Sciatic nerve (tissue), 2 donors: Measurements from ENCODE around the gene NEK9. TPM values are rescaled to one million over a fixed set of nuclear protein-coding genes. Genes with fewer than 3 reads are reported as not detected.

Source experiments
- ATAC-seq: fragments of 200-7000 bp; cut with Tn5 transposase; one replicate; pipeline ENCODE4 v1.9.1; 2020; ENCODE audit warnings: mild to moderate bottlenecking, moderate library complexity
- DNase-seq: peaks from one replicate; pipeline ENCODE4 v3.0.0-alpha.2; 2020; ENCODE audit warnings: low spot score
- intact Hi-C: fragments of 100-400 bp; cut with DNase I; formaldehyde crosslinking; loops from one replicate; pipeline ENCODE4 v1.14.2; 2022
- total RNA-seq: library from RNA; stranded (reverse); fragmentation: NEBNext Ultra II Directional; extraction: Animal tissue kit (Norgen Biotek cat#: 25700); gene quantifications from one replicate; pipeline ENCODE4 v1.2.1, GENCODE V29; 2021
- donor health status: DM: no; HTN: no; CAD: no.
- donor health status: DM: no; HTN: no; CAD: no.

Gene NEK9
- total RNA-seq, 1 donor from 2014 or later = 111 TPM

DNA sequence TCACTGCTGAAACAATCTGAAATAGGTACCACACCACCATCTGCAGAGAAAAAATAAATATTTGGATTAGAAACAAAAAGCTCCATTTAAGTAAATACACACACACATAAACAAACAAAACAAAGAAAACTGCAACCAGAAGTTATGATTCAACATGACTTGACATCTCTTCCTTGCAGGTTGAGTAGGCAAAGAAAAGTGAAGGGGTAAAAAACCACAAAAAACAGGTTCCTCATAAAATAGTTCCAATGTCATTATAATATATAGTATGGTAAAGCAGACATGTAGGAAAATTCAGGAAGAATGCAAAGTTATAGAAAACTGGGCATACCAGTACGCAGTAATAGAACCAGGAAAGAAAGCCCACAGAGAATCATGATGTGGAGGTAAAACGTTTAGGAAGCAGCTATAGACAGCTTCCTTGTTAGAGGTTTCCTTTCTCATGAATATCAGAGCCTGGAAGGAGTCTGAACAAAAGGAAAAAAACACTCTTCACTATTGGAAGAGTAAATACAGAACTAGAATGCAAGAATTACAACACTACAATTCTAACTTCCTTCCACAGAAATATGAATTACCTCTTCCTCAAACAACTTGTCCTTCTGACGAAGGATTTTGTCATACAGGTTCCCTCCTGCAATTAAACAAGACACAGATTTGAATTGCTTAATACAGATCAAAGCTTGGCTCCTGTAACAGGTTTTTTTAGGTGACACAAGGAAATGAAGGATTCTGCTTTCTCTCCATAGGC lies 6.1 kb downstream of the NEK9 start:
- intact Hi-C loops = no loop called here
- ATAC-seq (no peak), DNase-seq (no peak)

DNA sequence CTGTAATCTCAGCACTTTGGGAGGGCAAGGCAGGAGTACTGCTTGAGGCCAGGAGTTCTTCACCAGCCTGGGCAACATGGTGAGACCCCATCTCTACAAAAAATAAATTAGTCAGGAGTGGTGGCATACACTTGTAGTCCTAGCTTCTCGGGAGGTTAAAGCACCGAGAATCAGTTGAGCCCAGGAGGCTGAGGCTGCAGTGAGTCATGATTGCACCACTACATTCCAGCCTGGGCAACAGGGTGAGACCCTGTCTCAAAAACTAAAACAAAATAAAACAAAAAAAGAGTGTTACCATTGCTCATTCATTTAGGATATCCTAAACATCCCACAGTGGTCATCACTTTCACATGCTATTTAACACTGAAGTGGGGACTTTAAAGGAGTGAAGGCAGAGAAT lies 7.8 kb downstream of the NEK9 start:
- DNase-seq = no peak
- no peak for ATAC-seq
- intact Hi-C loops = no loop called here

DNA sequence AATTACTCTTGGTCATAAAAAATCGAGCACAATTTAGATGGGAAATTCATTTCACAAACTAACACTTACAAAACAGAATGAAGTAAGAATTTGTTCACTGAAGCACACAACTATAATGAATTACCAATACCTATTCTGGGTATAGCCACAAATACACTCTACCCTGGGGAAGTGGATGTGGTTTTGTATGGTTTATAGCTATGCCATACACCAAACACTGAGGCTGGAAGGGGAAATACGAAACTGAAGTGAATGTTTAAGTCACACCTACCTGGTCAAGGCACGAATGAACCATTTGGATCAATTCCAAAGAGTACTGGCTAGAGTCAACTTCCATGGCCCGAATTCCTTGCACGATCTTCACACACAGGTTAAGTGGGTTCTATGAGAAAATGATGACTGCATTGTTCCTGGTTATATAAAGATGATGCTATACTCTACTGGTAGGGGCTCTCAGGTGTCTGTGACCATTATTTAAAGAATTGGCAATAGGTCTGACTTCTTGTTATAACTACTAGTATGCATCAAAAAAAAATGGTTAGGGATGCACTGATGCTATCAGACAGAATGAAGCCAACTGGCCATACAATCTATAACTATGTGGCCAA lies 12.8 kb downstream of the NEK9 start:
- intact Hi-C loops = no loop called here
- ATAC-seq (no peak), DNase-seq (no peak)

DNA sequence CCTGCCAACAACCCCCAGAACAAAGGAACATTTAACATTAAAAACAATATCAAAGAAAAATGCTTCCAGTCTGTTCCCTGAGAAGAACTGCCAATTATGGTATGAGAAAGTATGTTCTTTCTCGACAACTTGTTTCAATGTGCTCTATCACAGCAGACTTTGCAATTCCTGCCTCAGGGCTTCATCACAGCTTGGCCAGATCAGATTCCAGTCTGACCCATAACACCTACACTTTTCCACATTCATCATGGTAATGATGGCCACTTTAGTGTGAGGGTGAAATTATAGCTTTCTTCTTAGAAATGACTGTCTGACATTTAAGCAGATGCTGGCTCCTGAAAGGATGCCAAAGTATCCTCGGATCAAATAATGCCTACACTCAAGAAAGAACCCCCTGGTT lies 17.0 kb downstream of the NEK9 start:
- intact Hi-C loops = no loop called here
- DNase-seq (no peak), ATAC-seq (no peak)

DNA sequence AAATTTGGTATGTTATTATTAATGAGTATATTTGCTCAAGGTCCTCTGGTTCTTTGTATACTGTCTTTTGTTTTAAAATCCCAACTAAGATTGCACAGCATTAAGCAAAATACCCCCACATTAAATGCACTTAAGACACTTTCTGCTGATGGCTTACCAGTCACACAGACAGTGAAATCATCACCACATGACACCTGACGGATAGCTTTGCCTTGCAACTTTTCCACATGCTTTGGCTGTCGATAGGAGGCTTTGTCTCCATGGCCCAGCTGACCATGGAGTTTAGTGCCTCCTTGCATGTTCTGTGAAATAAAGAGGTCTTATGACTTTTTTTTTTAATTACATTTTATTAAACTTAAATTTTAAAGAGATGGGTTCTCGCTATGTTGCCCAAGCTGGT lies 19.7 kb downstream of the NEK9 start:
- no peak for ATAC-seq
- DNase-seq = no peak
- intact Hi-C loops = no loop called here

DNA sequence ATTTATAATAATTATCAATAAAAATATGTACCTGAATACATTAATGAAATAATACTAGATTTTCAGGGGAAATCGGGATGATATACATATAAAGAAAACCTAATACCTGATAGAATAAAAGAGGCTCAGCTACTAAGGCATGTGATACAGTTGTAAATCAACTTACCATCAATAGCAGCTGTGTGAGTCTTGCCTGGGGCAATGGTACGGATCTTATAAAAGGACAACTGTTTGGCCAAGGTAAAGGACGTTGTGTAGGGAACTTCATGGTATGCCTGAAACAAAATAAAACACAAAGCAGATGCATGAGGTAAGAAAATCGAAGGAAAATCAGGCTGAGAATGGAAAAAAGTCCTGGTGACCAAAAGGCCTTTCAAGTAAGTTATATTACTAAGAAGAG lies 25.4 kb downstream of the NEK9 start:
- DNase-seq = no peak
- no peak for ATAC-seq
- intact Hi-C loops = no loop called here

DNA sequence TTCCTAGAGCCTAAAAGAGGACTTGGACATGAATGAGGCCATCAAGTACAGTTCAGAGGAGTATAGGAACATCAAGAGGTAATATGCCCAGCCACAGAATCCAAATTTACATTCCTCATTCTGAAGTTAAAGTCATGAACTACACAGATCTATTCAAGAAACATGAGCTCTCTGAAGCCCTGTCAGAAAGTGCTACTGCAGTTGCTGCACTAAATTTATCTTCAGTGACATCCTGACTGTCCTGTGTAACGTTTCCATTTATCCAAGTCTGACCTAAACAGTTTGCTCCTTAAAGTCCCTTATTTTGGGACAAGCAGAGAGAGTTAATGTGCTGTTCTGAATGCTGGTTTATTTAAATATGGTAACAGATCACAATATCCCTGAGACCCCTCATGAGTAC lies 28.2 kb downstream of the NEK9 start:
- ATAC-seq (no peak), DNase-seq (no peak)
- intact Hi-C loops = no loop called here

DNA sequence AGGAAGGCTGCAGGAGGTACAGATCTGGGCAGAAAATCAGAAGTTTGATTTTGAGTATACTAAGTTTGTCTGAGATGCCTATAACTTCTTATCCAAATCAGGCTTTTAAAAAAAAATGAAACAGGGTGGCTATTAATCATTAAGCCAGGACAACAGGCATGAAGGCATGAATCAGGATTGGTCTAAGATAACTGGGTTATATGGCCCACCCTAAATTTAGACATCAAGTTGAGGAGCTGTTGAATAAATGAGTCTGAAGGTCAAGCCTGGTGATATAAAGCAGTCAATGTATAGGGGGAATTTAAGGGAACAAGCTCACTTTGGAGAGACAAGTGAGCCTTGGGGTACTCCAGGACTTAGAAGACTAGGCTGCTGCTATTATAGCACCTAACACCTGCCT lies 28.6 kb downstream of the NEK9 start:
- intact Hi-C loops = no loop called here
- DNase-seq (no peak), ATAC-seq (no peak)

DNA sequence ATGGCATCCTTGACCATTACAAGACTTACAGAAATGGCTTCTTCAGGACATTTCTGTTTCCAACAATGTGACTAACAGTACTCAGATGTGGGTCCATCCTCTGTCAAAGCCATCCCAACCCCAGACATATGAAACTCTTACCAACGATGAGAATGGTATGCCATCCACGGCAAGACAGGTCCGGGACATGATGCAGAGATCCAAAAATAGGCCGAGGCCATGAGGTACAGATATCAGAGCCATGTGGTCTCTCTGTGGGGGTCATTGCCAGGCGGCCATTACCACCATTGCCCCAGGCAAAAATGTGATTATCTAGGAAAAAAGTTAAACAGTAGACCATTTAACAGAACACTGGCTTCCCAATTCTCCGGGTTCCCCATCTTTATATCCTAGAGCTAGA lies 29.9 kb downstream of the NEK9 start:
- ATAC-seq (no peak), DNase-seq (no peak)
- intact Hi-C loops = no loop called here

DNA sequence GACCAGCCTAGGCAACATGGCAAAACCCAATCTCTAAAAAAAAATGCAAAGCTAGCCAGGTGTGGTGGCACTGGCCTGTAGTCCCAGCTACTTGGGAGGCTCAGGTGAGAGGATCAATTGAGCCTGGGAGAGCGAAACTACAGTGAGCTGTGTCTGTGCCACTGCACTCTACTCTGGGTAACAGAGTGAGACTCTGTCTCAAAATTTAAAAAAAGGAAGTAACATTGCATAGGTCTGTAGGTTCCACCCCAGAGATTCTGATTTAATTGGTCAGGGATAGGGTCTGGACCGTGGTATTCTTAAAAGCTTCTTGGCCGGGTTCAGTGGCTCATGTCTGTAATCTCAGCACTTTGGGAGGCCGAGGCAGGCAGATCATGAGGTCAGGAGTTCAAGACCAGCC lies 31.2 kb downstream of the NEK9 start:
- ATAC-seq (no peak), DNase-seq (no peak)
- intact Hi-C loops = no loop called here

DNA sequence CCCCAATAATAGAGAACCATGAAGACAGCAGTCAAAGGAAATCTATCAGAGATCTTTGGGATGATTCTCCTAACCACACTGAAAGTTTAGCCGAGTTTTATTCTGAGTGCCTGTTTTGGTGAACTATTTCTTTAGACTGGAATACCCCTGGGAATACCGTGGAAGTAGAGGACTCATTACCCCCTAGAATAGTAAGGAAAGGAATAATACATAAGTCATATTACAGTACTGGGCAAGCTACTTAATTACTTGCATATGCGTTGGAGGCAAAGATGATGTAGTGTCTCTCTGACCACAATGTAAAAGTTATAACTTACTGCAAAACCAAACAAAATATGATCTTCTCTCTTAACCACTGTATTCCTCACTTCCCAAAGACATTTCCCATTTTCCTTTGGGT lies 32.0 kb downstream of the NEK9 start:
- no peak for DNase-seq
- intact Hi-C loops = no loop called here
- no peak for ATAC-seq

DNA sequence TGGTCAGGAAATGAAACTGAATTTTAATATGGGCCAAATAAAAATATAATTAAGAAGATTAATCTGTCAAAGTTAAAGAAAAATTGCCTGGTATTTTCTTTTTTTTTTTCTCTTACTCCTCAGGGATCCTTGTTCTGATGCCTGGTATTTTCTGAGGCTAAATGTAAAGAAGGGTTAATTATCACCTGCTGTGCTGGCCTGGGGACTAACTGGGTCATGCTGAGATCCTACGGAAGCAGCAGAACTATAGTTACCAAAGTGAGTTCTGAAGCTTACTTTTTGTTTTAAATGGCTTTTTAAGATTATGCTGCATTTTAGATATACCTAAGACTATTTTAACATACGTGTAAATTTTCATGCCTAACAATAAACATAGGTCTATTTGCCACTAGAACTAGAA lies 34.1 kb downstream of the NEK9 start:
- no peak for DNase-seq
- ATAC-seq = no peak
- intact Hi-C loops = no loop called here

DNA sequence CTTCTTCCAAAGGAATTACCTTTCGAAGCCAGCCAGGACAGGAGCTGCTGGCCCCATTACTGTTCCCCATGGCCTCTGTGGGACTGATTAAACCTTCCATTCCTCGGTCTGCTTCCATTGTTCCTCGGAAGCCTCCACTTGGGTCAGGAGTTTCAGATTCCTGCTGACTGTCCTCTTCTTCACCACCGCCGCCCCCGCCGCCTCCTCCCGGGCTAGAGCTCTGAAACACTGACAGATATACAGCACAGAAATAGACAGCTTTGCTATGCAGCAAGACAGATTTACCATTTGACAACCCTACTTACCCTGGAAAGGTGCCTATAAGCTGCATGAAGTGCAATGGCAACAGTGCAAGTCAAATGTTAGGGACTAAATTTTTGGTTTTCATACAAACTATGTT lies 35.6 kb downstream of the NEK9 start:
- intact Hi-C loops = no loop called here
- ATAC-seq = no peak
- DNase-seq = no peak

DNA sequence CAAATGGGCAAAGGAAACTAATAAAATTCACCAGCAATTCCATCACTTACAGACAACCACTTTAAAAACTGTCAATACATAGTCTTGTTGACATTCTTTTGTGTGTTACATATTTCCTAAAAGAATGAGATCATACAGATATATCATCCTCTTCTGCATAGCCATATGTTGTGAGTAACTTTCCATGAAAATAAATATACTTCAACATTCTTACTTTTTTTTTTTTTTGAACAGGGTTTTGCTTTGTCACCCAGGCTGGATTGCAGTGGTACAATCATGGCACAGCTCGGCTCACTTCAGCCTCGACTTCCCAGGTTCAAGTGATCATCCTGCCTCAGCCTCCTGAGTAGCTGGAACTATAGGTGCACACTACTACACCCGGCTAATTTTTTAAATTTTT lies 36.5 kb downstream of the NEK9 start:
- intact Hi-C loops = no loop called here
- ATAC-seq (no peak), DNase-seq (no peak)

DNA sequence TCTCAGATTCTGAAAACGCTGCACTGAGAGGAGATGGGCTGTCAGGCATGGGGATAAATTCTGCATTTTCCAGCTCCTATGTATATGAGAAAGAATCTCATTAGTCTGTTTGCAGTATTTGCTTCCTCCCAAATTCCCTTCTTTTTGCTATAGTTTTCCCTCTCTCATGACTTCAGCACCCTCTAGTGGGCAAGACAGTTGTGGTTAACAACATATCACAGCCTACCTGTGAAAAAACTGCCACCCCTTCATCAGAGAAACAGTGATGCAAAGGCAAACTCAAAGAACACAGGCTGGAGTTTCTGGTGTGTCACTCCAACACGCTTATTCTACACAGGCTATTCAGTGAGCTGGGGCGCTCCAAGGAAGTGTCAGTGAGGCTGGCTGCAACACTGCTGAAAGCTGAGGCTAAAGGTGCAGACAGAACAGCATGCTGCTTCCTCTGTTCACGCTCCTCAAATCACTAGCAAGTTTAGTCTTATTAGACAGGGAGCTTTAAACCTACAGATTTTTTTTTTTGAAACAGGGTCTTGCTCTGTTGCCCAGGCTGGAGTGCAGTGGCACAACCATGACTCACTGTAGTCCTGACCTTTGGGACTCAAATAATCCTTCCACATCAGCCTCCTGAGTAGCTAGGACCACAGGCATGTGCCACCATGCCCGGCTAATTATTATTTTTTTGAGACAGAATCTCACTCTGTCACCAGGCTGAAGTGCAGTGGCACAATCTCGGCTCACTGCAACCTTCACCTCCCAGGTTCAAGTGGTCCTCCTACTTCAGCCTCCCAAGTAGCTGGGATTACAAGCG lies 38.1 kb downstream of the NEK9 start:
- ATAC-seq (peak; percentile 84), DNase-seq (no peak)
- intact Hi-C loops = loop anchor here (10.0 kb wide), 2 partner anchors 144 to 174 kb away; no protein-coding TSS in a partner anchor

DNA sequence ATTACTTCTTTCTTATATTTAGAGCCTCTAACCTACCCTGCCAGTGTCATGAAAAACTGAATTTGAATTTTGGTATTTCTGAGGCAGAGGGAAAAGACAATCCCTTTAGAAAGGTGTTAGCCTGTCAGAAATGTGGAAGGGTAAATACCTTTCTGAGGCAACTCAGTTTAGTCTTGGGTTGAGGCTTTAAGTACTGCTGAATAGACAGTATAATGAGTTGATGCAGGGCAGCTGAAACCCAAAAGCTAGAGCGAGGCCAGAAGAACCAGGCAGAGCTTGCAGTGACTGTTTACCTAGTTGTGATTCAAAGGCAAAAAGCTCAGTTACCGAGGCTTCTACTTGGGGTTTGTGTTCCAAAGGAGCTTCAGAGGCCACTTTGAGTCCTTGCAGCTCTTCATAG lies 38.7 kb downstream of the NEK9 start:
- intact Hi-C loops = loop anchor here (10.0 kb wide), 2 partner anchors 143 to 173 kb away; no protein-coding TSS in a partner anchor
- no peak for DNase-seq
- ATAC-seq = no peak

DNA sequence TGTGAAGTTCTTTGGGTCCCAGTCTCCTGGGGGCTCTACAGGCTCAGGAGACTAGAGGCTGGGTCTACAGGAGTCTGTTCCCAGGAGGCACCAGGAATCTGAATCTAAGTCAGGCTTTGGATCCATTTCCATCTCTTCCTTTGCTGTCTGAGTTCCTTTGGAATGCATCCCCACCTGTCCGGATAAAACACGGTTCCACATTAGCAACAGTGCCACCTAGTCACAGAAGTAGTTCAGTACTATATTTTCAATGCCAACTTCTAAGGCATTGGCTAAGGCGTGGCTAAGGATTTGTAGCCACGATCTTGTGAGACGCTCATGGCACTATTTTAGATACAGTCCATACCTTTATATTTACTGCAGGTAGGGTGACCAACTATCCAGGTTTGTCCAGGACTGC lies 42.3 kb downstream of the NEK9 start:
- ATAC-seq = no peak
- DNase-seq = no peak
- intact Hi-C loops = loop anchor here (10.0 kb wide), 2 partner anchors 140 to 170 kb away; no protein-coding TSS in a partner anchor

DNA sequence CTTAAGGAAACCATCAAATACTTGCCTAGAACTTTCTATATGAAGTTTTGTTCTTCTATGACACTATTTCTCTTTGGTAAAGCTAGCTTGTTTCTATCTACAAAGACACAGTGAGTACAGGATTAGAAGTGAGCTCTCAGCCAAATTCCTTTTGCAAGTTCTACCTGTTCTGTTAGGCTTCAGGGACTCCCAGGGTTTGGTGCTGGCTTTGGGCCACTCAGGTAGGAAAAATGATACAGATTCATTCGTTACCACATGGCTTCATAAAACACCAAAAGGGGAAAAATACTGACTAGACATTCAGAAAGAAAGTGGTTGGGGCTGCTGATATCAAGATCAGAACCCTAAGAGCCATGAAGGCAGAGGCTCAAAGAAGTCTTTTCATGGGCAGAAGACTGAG lies 43.6 kb downstream of the NEK9 start:
- ATAC-seq (no peak), DNase-seq (no peak)
- intact Hi-C loops = loop anchor here (10.0 kb wide), 2 partner anchors 138 to 168 kb away; no protein-coding TSS in a partner anchor

DNA sequence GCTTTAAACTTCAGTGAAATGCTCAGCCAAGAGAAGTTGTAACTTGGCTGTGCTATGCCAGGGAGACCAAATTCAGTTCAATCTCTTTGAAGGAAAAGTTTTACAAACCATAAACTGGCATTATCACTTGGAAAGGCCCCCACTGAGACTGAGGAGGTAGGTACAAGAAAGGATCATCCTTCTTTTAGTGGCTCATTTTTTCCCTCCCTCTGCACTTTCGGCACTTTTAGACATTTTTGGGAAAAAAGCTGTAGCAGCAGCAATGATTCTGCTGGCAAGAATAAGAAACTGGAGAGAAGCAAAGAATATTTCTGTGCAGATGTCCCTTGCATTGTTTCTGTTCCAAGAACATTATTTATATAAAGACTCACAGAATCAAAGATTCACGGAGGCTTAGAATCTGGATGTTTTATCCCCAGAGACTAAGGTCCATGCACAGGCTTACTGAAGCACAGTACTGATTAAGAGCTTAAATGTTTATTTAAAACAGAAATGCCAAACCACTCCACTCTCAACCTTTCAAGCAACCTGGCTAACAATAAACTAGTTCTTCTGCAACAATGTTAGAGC lies 45.1 kb downstream of the NEK9 start:
- ATAC-seq = peak; percentile 18
- intact Hi-C loops = loop anchor here (10.0 kb wide), 2 partner anchors 137 to 167 kb away; no protein-coding TSS in a partner anchor

DNA sequence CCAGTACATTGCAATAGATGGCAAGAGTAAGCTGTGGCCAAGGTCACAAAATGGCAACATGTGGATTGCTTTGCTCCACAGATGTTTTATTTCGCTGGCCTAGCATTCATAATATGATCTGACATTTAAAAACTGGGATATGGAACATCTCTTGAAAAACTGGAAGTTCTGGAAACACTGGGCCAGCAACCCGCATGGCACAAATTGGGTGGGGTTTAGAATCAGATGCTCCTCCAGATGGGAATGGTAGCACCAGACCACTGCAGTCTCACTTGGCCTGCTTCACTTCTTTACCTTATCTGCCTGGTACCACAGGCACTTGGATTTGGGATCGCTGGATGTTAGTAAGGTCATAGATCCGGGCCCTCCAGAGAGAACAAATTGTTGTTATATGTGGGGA lies 47.3 kb downstream of the NEK9 start:
- intact Hi-C loops = no loop called here
- no peak for DNase-seq
- no peak for ATAC-seq

More for the DNA sequence above, 45.1 kb downstream of the NEK9 start:
- no peak for DNase-seq
